Neuron (in vitro differentiated cells): ENCODE results near the gene RCOR1.

ENCODE experiments used
- H2AFZ ChIP-seq: one replicate; pipeline ENCODE4 v1.6.1; 2013; ENCODE audit warnings: low read depth, mild to moderate bottlenecking, inconsistent platforms, low read length, moderate library complexity
- H3K27me3 ChIP-seq: one replicate; pipeline ENCODE4 v1.6.1; 2013; ENCODE audit warnings: low read length; ENCODE audit not compliant: insufficient read depth
- H3K36me3 ChIP-seq: one replicate; pipeline ENCODE4 v1.6.1; 2013; ENCODE audit warnings: low read length; ENCODE audit not compliant: insufficient read depth
- H3K4me1 ChIP-seq: one replicate; pipeline ENCODE4 v1.6.1; 2013; ENCODE audit warnings: low read length; ENCODE audit not compliant: insufficient read depth
- H3K4me3 ChIP-seq: 2 replicates; pipeline ENCODE4 v1.5.1; 2013; ENCODE audit warnings: mild to moderate bottlenecking, low read length, moderate library complexity
- H3K9me3 ChIP-seq: one replicate; pipeline ENCODE4 v1.6.1; 2013; ENCODE audit warnings: low read length

RCOR1 gene

DNA sequence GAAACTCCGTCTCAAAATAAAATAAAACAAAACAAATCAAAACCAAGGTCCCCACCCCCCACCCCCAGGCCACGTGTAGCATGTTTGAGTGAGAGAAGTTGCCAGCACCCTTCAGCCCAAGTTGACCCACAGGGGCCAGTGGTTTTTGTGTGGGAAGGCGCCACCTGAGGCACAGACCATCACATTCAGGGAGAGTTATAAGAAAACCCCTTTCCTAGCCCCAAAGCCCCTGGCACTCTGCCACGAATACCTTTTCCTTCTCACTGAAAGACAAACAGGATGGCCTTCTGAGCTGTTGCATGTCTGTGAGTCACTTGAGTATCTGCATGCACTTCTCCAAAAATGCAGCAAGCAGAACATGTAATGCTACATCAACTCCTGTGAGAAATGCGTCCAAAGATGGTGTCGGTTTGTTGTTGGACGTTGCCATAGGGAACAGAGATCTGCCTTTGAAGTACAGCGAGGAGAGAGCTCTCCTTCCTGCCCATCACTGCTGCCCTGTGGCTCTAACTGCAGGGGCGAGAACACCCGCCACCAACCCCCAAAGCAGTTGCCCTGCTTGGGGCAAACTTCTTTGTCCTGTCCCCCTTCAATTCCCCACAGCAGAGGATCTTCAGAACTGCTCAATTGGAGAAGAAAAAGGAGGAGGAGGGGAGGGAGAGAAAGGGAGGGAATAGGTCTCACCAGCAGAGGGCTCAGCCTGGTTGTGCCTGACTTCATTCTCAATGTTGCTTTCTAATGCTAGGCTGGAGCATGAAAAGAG, 182.1 kb downstream of the RCOR1 start:
- peak overlapping the region; percentile 43 for H2AFZ ChIP-seq
- H3K27me3 ChIP-seq = no peaks in the 10 kb centered on the region
- H3K4me1 ChIP-seq = peaks cover 21% of the 10 kb centered on the region
- H3K9me3 ChIP-seq = no peaks in the 10 kb centered on the region
- no peaks in the 10 kb centered on the region for H3K36me3 ChIP-seq
- H3K4me3 ChIP-seq = peak overlapping the region; percentile 8

GRCh38 chr14:102775855-102776760, 183.7 kb downstream of the RCOR1 start:
- no peaks in the 10 kb centered on the region for H3K9me3 ChIP-seq
- no peak overlapping the region for H2AFZ ChIP-seq
- no peaks in the 10 kb centered on the region for H3K36me3 ChIP-seq
- no peak overlapping the region for H3K4me3 ChIP-seq
- peaks cover 22% of the 10 kb centered on the region for H3K4me1 ChIP-seq
- H3K27me3 ChIP-seq = no peaks in the 10 kb centered on the region

DNA sequence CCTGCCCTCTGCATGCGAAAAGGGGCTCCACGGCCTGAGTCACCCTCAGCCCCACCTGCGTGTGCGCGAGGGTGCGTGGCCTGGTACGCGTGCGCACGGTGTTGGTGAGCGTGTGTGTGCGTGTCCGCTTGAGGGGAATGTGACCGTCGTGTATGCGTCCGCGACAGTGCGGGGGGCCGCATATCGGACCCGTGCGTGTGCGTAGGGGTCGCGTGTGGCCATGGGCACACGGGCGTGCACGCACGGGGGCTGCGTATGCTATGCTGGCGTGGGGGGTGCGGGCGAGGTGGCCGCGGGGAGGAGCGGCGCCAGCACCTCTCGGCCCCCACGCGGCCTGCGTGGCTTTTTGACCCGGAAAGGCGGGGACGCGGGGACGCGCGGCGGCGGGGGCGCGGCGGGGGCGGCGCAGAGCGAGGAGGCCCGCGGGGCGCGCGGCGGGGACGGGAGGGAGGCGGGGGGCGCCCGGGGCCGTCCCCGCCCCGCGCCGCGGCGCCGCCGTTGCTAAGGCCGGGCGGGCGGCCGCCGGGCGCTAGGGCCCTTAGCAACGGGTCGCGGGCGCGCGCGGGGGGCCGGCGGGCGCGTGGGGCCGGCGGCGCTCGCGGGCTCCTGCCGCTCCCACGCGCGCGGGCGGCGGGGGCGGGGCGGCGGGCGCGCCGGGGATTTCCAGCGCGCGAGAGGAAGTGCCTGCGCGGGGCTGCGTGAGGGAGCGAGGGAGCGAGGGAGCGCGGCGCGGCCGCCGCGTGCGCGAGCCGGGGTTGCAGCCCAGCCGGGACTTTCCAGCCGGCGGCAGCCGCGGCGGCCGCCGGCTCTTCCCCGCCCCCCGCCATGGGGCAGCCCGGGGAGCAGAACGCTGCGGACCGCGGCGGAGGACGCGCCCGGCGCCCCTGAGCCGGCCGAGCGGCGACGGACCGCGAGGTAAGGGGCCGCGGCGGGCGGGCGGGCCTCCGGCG, 184.6 kb downstream of the RCOR1 start, which contains the start of gene TRAF3:
Gene TRAF3 (plus strand): TSS at position 689 of the 950 bp plus-strand sequence. CDS start 92,753 bp downstream, outside the sequence.
- Histone ChIP-seq H3K36me3 (no peaks in the 10 kb centered on the region), H2AFZ (peak within 1 kb of the TSS; percentile 17), H3K9me3 (no peaks in the 10 kb centered on the region), H3K4me3 (peak within 1 kb of the TSS; percentile 79), H3K4me1 (peaks cover 22% of the 10 kb centered on the region), H3K27me3 (no peaks in the 10 kb centered on the region)

DNA sequence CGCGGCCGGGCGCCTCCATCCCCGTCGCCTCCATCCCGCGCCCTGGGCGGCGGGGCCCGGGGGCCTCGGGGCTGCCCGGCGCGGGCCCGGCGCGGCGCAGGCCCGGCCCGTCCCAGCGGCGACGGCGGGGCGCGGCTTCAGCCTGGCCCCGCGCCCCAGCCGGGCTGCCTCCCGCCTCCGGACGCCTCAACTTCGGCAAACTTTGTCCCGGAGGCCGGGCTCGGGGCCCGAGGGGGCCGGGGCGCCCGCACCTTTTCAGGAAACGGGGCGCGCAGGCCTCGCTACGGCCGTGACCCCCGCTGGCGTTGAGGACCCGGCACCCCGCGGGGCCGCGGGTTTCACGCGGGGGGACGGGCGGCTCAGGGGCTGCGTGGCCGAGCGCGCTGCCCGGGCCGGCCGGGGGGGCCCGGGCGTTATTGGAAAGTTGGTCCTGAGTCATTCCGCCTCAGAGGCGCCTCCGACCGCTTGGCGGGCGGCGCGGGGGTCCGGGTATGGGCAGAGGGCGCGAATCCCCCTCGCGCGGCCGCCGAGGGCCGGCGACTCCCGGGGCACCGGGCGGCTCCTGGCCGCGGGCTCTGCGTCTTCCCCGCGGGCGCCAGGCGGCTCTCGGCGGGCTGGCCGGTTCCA, 185.4 kb downstream of the RCOR1 start:
- Histone ChIP-seq H3K36me3 (no peaks in the 10 kb centered on the region), H3K27me3 (no peaks in the 10 kb centered on the region), H3K9me3 (no peaks in the 10 kb centered on the region), H3K4me1 (peaks cover 22% of the 10 kb centered on the region), H3K4me3 (peak overlapping the region; percentile 79), H2AFZ (peak overlapping the region; percentile 17)

DNA sequence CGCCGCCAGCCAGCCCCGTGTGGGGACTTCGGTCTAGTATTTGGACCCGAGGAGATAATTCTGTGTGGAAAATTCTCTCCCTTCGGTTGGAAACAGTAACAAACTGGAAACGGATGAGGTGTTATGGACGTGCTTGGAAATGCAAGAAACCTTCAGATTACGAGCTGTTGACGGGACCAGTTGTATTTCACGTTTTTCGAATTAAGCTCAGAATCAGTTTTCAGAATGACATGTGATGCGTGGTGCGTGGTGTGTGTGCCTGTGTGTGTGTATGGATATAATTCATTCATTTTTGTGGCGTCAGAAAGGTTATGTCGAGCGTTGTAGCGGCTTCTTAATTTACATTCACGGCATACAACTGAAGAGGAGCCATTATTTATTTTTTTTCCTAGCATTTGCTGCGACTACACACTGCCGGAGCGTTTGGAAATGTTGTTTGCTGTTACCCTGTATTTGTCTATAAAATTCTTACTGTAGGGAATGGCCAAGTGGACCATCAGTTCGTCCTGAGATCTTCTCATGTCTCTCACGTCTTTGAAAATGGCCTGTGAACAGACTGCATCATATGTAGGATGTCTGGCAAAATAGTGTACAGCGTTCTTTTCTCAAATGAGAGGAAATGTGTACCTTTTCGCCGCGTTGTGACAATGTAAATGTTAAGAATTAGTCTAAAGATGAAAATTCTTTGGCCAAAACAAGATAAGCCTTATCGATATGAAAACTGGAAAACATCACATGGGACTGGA, 186.1 kb downstream of the RCOR1 start:
- Histone ChIP-seq H3K9me3 (no peaks in the 10 kb centered on the region), H3K36me3 (no peaks in the 10 kb centered on the region), H2AFZ (peak overlapping the region; percentile 17)

GRCh38 chr14:102779084-102779462, 186.6 kb downstream of the RCOR1 start:
- peak overlapping the region; percentile 79 for H3K4me3 ChIP-seq

More for the DNA sequence above, 186.1 kb downstream of the RCOR1 start:
- peaks cover 22% of the 10 kb centered on the region for H3K4me1 ChIP-seq
- no peaks in the 10 kb centered on the region for H3K27me3 ChIP-seq
- peak overlapping the region; percentile 79 for H3K4me3 ChIP-seq

GRCh38 chr14:102779574-102780315, 187.3 kb downstream of the RCOR1 start:
- Histone ChIP-seq H3K4me3 (peak overlapping the region; percentile 79), H3K9me3 (no peaks in the 10 kb centered on the region), H3K27me3 (no peaks in the 10 kb centered on the region), H3K4me1 (peaks cover 17% of the 10 kb centered on the region), H3K36me3 (no peaks in the 10 kb centered on the region), H2AFZ (no peak overlapping the region)

More at GRCh38 chr14:102779084-102779462, 186.6 kb downstream of the RCOR1 start:
- Histone ChIP-seq H3K27me3 (no peaks in the 10 kb centered on the region), H3K9me3 (no peaks in the 10 kb centered on the region), H2AFZ (no peak overlapping the region), H3K4me1 (peaks cover 22% of the 10 kb centered on the region), H3K36me3 (no peaks in the 10 kb centered on the region)
